DMS114 treated with DMSO at 0.1 percent for 48 hours (cell line): ENCODE results near the gene POP4.

Source experiments
- DNase-seq: peaks from one replicate; lab custom pipeline; 2025; ENCODE audit not compliant: unreplicated experiment; lab: John Stamatoyannopoulos, UW

Gene POP4

GRCh38 chr19:29629836-29630534, 23.9 kb downstream of the POP4 start:
- no peak for DNase-seq

DNA sequence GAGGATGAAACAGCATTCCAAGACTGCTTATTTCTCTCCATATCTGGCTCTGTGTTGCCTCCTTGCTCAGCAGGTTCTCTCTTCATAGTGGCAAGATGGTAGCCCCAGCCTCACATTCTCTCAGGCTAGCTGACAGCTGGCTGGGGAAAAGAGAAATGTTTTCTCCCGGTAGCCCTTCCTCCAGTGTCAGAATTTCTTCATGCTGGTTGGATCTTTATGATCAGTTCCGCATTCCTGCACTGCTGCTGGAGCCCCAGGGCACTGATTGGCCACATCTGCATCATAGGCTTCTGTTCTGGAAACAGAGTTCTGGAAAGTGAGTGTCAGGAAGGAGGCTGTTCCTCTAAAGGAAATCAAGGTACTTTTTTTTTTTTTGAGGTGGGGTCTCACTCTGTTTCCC, 24.6 kb downstream of the POP4 start:
- DNase-seq: no peak

- no peak for DNase-seq
Observed at GRCh38 chr19:29631450-29631849, 25.4 kb downstream of the POP4 start.

GRCh38 chr19:29634002-29634401, 27.9 kb downstream of the POP4 start:
- DNase-seq: no peak

GRCh38 chr19:29634423-29635130, 28.5 kb downstream of the POP4 start:
- DNase-seq: no peak

DNA sequence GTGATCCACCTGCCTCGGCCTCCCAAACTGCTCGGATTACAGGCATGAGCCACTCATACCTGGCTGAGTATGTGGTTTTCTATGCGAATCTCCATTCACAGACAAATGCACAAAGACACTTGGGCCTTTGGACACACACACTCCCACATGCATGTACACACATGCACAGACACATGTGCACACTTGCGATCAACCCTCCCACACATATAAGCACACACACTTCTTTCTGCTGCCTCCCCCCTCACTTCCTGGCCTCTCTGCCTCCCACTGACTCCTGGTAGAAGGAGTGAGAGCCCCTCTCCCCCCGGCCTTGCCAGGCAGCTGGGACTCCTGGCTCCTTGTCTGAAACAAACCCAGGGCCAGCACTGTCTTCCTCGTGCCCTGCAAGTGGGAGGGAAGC, 29.9 kb downstream of the POP4 start:
- DNase-seq: no peak

- DNase-seq: no peak
Observed at GRCh38 chr19:29636553-29637360, 30.7 kb downstream of the POP4 start.

- DNase-seq: no peak
Observed at GRCh38 chr19:29639086-29639485, 33.0 kb downstream of the POP4 start.

DNA sequence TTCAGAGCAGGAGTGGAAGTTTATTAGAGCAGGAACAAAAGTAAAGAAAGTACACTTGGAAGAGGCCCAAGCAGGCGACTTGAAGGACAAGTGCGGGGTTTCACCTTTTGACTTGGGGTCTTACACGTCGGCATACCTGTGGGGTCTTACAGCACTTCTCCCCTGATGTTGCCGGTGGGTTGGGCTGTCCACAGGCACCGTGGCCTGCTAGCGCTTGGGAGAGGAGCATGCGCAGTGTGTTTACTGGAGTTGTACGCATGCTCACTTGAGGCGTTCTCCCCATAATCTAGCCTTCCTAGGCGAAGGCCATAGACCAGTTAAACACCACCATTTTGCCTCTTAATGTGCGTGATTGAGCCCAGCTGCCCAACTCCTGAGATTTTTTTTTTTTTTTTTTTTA, 34.1 kb downstream of the POP4 start:
- no peak for DNase-seq

DNA sequence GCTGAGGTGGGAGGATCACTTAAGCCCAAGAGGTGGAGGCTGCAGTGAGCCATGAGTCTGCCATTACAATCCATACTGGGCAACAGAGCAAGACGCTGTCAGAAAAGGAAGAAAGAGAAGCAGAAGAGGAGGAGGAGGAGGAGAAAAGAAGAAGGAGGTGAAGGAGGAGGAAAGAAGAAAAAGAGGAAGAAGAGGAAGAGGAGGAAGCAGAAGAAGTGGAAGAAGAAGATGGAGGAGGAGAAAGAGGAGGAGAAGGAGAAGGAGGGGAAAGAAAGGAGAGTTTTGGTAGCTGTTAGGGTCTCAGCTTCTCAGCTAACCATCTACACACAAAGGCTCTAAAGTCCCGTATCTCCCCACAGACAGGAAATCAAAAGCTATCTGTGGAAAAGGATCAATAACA, 35.5 kb downstream of the POP4 start:
- no peak for DNase-seq

GRCh38 chr19:29643361-29643935, 37.4 kb downstream of the POP4 start:
- DNase-seq: no peak

DNA sequence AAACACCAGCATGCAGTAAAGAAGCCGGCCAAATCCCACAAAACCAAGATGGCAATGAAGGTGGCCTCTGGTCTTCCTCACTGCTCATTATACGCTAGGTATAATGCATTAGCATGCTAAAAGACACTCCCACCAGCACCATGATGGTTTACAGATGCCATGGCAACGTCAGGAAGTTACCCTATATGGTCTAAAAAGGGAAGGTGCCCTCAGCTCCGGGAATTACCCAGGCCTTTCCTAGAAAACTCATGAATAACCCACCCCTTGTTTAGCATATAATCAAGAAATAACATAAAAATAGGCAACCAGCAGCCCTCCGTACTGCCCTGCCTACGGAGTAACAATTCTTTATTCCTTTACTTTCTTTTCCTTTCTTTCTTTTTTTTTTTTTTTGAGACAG, 38.1 kb downstream of the POP4 start:
- no peak for DNase-seq

- no peak for DNase-seq
Observed at GRCh38 chr19:29645491-29645867, 39.4 kb downstream of the POP4 start.

GRCh38 chr19:29645911-29646310, 39.8 kb downstream of the POP4 start:
- DNase-seq: no peak

- no peak for DNase-seq
Observed at GRCh38 chr19:29650772-29651387, 44.8 kb downstream of the POP4 start.

- DNase-seq: no peak
Observed at GRCh38 chr19:29651622-29652394, 45.7 kb downstream of the POP4 start.

GRCh38 chr19:29653398-29653797, 47.3 kb downstream of the POP4 start:
- DNase-seq: no peak

DNA sequence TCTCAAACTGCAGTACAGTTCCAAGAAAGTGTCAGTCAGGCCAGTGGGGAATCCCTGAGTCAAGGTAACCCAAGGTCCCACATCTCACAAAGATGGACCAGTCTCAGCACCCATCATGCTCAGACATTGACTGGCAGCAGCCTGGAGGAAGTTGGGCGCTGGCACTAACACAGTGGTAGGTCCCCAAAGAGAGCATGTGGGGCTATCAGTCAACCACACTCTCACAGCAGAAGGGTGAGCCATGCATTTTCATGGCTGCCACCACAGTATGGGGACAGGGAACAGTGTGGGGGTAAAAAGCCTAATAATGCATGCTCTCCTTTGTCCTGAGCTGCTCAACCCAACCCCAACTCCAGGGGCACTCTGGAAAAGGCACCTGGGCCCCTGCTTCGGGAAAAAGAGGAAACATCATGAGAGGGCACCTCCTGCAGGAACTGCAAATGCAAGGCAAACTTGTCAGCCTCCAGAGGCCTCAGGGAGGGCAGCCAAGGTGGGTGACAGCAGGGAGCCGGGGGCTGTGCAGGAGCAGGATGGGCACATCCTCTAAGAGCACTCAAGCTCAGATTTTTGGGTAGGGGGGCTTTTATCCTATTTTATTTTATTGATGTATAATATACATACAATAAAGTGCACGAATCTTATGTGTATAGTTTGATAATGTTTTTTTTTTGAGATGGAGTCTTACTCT, 49.7 kb downstream of the POP4 start:
- DNase-seq: no peak

GRCh38 chr19:29658221-29658991, 52.3 kb downstream of the POP4 start:
- DNase-seq: no peak
